Neural cell (in vitro differentiated cells): Measurements from ENCODE around the gene IFRD1.

Experiments used
- MXI1 ChIP-seq: fragments of 450-650 bp; conservative IDR thresholded peaks from 2 replicates; pipeline ENCODE4 v1.6.1; 2014; ENCODE audit warnings: antibody characterized with exemption, mild to moderate bottlenecking; ENCODE audit not compliant: poor library complexity, severe bottlenecking
- POLR2AphosphoS5 ChIP-seq: IDR thresholded peaks from 2 replicates; pipeline ENCODE4 v1.6.1; 2012
- SMC3 ChIP-seq: fragments of 450-650 bp; conservative IDR thresholded peaks from 2 replicates; pipeline ENCODE4 v1.6.1; 2014; ENCODE audit warnings: antibody characterized with exemption, mild to moderate bottlenecking, moderate library complexity; ENCODE audit not compliant: poor library complexity
- TF ChIP-seq, protein P1 (sequence below): fragments of 450-650 bp; IDR thresholded peaks from 2 replicates; pipeline ENCODE4 v1.5.1; 2014; ENCODE audit warnings: antibody characterized with exemption, mild to moderate bottlenecking, moderate library complexity; ENCODE audit not compliant: poor library complexity, severe bottlenecking

DNA sequence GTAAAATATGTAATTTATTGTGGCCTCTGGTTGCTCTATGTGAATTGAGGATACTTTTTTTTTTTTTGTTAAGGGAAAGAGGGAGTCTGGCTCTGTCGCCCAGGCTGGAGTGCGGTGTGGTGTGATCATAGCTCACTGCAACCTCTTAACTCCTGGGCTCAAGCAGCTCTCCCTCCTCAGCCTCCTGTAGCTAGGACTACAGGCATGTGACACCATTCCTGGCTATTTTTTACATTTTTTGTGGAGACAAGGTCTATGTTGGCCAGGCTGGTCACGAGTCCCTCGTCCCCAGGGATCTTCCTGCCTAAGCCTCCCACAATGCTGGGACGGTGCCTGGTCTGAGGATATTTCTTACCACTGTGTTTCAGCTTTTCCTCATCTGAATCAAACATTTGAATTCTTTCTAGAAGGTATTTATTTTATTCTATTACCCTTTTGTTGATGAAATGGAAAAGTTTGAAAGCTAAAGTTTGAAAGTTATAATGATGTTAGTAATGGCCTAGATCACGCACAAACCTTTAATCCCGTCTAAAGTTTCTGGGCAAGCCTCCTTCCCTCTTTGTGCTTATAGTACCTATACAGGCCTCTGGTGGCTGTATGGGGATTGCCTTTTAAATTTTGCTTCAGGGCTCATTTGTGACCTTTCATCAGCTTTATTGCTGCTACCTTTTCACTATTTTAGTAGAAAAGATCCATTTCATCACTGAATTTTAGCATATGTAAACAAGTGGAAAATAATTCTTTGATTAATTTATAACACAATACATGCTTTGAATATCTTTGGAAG is 2.0 kb downstream of the IFRD1 start:
- TF ChIP-seq, protein P1, sequence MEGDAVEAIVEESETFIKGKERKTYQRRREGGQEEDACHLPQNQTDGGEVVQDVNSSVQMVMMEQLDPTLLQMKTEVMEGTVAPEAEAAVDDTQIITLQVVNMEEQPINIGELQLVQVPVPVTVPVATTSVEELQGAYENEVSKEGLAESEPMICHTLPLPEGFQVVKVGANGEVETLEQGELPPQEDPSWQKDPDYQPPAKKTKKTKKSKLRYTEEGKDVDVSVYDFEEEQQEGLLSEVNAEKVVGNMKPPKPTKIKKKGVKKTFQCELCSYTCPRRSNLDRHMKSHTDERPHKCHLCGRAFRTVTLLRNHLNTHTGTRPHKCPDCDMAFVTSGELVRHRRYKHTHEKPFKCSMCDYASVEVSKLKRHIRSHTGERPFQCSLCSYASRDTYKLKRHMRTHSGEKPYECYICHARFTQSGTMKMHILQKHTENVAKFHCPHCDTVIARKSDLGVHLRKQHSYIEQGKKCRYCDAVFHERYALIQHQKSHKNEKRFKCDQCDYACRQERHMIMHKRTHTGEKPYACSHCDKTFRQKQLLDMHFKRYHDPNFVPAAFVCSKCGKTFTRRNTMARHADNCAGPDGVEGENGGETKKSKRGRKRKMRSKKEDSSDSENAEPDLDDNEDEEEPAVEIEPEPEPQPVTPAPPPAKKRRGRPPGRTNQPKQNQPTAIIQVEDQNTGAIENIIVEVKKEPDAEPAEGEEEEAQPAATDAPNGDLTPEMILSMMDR: peak; percentile 48
- no peak for TF ChIP-seq POLR2AphosphoS5
- peak; percentile 50 for TF ChIP-seq SMC3
- TF ChIP-seq MXI1: peak; percentile 36
